Measurements from ENCODE around the gene DDTL. TPM values are rescaled to one million over a fixed set of nuclear protein-coding genes. Genes with fewer than 3 reads are reported as not detected.
A peak's percentile ranks its signal among the peaks of the same experiment; 100 is the strongest.
"Not testable (repeated sequence)": the region's sequence is repeated elsewhere in the genome, so short reads cannot be mapped to it uniquely, and the experiment has no call there.

The DDTL gene
- total and polyA plus RNA-seq, 2 donors (not counting 1 experiment from before 2014, with no cell fraction given): 4.1 TPM; not detected in 1

- no peak for TF ChIP-seq EZH2 (IDR thresholded peaks at IDR 0.05; ENCODE audit: borderline replicate concordance, insufficient read depth, low read depth, low read length, poor library complexity, severe bottlenecking)
- TF ChIP-seq, protein P1, sequence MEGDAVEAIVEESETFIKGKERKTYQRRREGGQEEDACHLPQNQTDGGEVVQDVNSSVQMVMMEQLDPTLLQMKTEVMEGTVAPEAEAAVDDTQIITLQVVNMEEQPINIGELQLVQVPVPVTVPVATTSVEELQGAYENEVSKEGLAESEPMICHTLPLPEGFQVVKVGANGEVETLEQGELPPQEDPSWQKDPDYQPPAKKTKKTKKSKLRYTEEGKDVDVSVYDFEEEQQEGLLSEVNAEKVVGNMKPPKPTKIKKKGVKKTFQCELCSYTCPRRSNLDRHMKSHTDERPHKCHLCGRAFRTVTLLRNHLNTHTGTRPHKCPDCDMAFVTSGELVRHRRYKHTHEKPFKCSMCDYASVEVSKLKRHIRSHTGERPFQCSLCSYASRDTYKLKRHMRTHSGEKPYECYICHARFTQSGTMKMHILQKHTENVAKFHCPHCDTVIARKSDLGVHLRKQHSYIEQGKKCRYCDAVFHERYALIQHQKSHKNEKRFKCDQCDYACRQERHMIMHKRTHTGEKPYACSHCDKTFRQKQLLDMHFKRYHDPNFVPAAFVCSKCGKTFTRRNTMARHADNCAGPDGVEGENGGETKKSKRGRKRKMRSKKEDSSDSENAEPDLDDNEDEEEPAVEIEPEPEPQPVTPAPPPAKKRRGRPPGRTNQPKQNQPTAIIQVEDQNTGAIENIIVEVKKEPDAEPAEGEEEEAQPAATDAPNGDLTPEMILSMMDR (IDR thresholded peaks at IDR 0.05): peak; percentile 56
- 20% methylated on average over 1 of the region's 6 CpGs for whole genome bisulfite sequencing (ENCODE audit: insufficient coverage)
- Histone ChIP-seq H3K9me3 (ENCODE audit: control extremely low read depth in 1 of 3, control insufficient read depth in 2 of 3, insufficient read depth in 1 of 3, low read length in 2 of 3) (no peaks in the 10 kb centered on the region), H3K36me3 (replicated peaks in 1 of 2; ENCODE audit: control extremely low read depth in 1 of 2, control insufficient read depth in 1 of 2, extremely low read depth in 1 of 2, insufficient read depth in 2 of 2, low read length in 1 of 2) (no peaks in the 10 kb centered on the region), H3K27me3 (replicated peaks in 1 of 4; ENCODE audit: control extremely low read depth in 1 of 4, control insufficient read depth in 3 of 4, insufficient read depth in 4 of 4, low read length in 3 of 4) (peaks cover 0 to 8% (median 0%) of the 10 kb centered on the region in 4 experiments), H3K4me3 (ENCODE audit: control extremely low read depth in 1 of 5, extremely low read depth in 1 of 5, insufficient read depth in 1 of 5, low read depth in 2 of 5, low read length in 4 of 5) (no peak overlapping the region), H3K79me2 (ENCODE audit: control insufficient read depth, insufficient read depth, low read length) (no peaks in the 10 kb centered on the region), H4K20me1 (ENCODE audit: control insufficient read depth, insufficient read depth, low read length, poor library complexity, severe bottlenecking) (no peaks in the 10 kb centered on the region), H2AFZ (ENCODE audit: insufficient read depth, low read depth, low read length, poor library complexity, severe bottlenecking) (no peak overlapping the region), H3K4me2 (replicated peaks; ENCODE audit: low read depth, low read length, poor library complexity, severe bottlenecking) (no peak overlapping the region), H3K9ac (ENCODE audit: low read length) (no peak overlapping the region), H3K27ac (ENCODE audit: low read length in 2 of 2) (no peak overlapping the region), H3K4me1 (ENCODE audit: control insufficient read depth in 2 of 2, insufficient read depth in 2 of 2, low read length in 2 of 2) (no peaks in the 10 kb centered on the region)
- Mint-ChIP-seq H3K27me3 (no peaks in the 10 kb centered on the region), H3K9me3 (ENCODE audit: insufficient read depth) (no peaks in the 10 kb centered on the region), H3K4me1 (no peaks in the 10 kb centered on the region), H3K27ac (no peak overlapping the region), H3K4me3 (no peak overlapping the region)
- ATAC-seq (ENCODE audit: low read depth) (peak; percentile 78), DNase-seq (no peak)
- CTCF ChIA-PET: interaction anchor here (0.8 kb wide), 1 partner anchor 247 kb away, joined by 3 read pairs; no protein-coding TSS in a partner anchor
- intact Hi-C loops (cut with micrococcal nuclease): loop anchor here (5.0 kb wide), 1 partner anchor 193 kb away; no protein-coding TSS in a partner anchor
- POLR2A ChIA-PET: no interaction called here
Observed at GRCh38 chr22:23984430-23984829, 17.7 kb downstream of the DDTL start.

GRCh38 chr22:23986089-23986488 is 19.4 kb downstream of the DDTL start:
- H3K27me3 Mint-ChIP-seq; H2AFZ ChIP-seq (ENCODE audit: insufficient read depth, low read depth, low read length, poor library complexity, severe bottlenecking); H3K27ac Mint-ChIP-seq; H3K36me3 ChIP-seq (replicated peaks in 1 of 2; ENCODE audit: control extremely low read depth in 1 of 2, control insufficient read depth in 1 of 2, extremely low read depth in 1 of 2, insufficient read depth in 2 of 2, low read length in 1 of 2); POLR2A ChIA-PET; H3K4me3 ChIP-seq (ENCODE audit: control extremely low read depth in 1 of 5, extremely low read depth in 1 of 5, insufficient read depth in 1 of 5, low read depth in 2 of 5, low read length in 4 of 5); DNase-seq; H3K9ac ChIP-seq (ENCODE audit: low read length); ATAC-seq (ENCODE audit: low read depth); H3K27me3 ChIP-seq (replicated peaks in 1 of 4; ENCODE audit: control extremely low read depth in 1 of 4, control insufficient read depth in 3 of 4, insufficient read depth in 4 of 4, low read length in 3 of 4); intact Hi-C loops (cut with micrococcal nuclease); H3K4me1 ChIP-seq (ENCODE audit: control insufficient read depth in 2 of 2, insufficient read depth in 2 of 2, low read length in 2 of 2); H3K9me3 ChIP-seq (ENCODE audit: control extremely low read depth in 1 of 3, control insufficient read depth in 2 of 3, insufficient read depth in 1 of 3, low read length in 2 of 3); H3K4me1 Mint-ChIP-seq; H4K20me1 ChIP-seq (ENCODE audit: control insufficient read depth, insufficient read depth, low read length, poor library complexity, severe bottlenecking); H3K79me2 ChIP-seq (ENCODE audit: control insufficient read depth, insufficient read depth, low read length); H3K4me2 ChIP-seq (replicated peaks; ENCODE audit: low read depth, low read length, poor library complexity, severe bottlenecking); H3K4me3 Mint-ChIP-seq; CTCF ChIA-PET; H3K9me3 Mint-ChIP-seq (ENCODE audit: insufficient read depth); H3K27ac ChIP-seq (ENCODE audit: low read length in 2 of 2): not testable (repeated sequence)
- WGBS (ENCODE audit: insufficient coverage): 97% methylated on average over 8 of the region's 8 CpGs

- CTCF ChIA-PET; H2AFZ ChIP-seq (ENCODE audit: insufficient read depth, low read depth, low read length, poor library complexity, severe bottlenecking); H3K27ac ChIP-seq (ENCODE audit: low read length in 2 of 2); H3K4me3 ChIP-seq (ENCODE audit: control extremely low read depth in 1 of 5, extremely low read depth in 1 of 5, insufficient read depth in 1 of 5, low read depth in 2 of 5, low read length in 4 of 5); H3K4me1 Mint-ChIP-seq; H3K9me3 ChIP-seq (ENCODE audit: control extremely low read depth in 1 of 3, control insufficient read depth in 2 of 3, insufficient read depth in 1 of 3, low read length in 2 of 3); H3K4me2 ChIP-seq (replicated peaks; ENCODE audit: low read depth, low read length, poor library complexity, severe bottlenecking); H4K20me1 ChIP-seq (ENCODE audit: control insufficient read depth, insufficient read depth, low read length, poor library complexity, severe bottlenecking); H3K36me3 ChIP-seq (replicated peaks in 1 of 2; ENCODE audit: control extremely low read depth in 1 of 2, control insufficient read depth in 1 of 2, extremely low read depth in 1 of 2, insufficient read depth in 2 of 2, low read length in 1 of 2); H3K27me3 Mint-ChIP-seq; H3K79me2 ChIP-seq (ENCODE audit: control insufficient read depth, insufficient read depth, low read length); H3K4me1 ChIP-seq (ENCODE audit: control insufficient read depth in 2 of 2, insufficient read depth in 2 of 2, low read length in 2 of 2); intact Hi-C loops (cut with micrococcal nuclease); H3K9me3 Mint-ChIP-seq (ENCODE audit: insufficient read depth); ATAC-seq (ENCODE audit: low read depth); H3K4me3 Mint-ChIP-seq; POLR2A ChIA-PET; H3K27me3 ChIP-seq (replicated peaks in 1 of 4; ENCODE audit: control extremely low read depth in 1 of 4, control insufficient read depth in 3 of 4, insufficient read depth in 4 of 4, low read length in 3 of 4); H3K9ac ChIP-seq (ENCODE audit: low read length); DNase-seq; H3K27ac Mint-ChIP-seq: not testable (repeated sequence)
- WGBS (ENCODE audit: insufficient coverage): 80% methylated on average over 4 of the region's 4 CpGs
Observed at GRCh38 chr22:23986538-23987178, 20.0 kb downstream of the DDTL start.
